Hepatocyte (in vitro differentiated cells): ENCODE data around the gene CUL7. TPM values are rescaled to one million over a fixed set of nuclear protein-coding genes. Genes with fewer than 3 reads are reported as not detected.

ENCODE experiments used
- DNase-seq: peaks from one replicate; pipeline ENCODE4 v3.0.0-alpha.2; 2016; ENCODE audit warnings: low spot score
- H2AFZ ChIP-seq: fragments of 200-600 bp; sonication (generic); 2 replicates; pipeline ENCODE4 v1.6.0; 2016; ENCODE audit warnings: antibody characterized with exemption, mild to moderate bottlenecking
- H3K27ac ChIP-seq: fragments of 200-600 bp; sonication (generic); 2 replicates; pipeline ENCODE4 v1.5.1; 2016; ENCODE audit warnings: mild to moderate bottlenecking
- H3K27me3 ChIP-seq: fragments of 200-600 bp; sonication (generic); 2 replicates; pipeline ENCODE4 v1.6.1; 2016
- H3K36me3 ChIP-seq: fragments of 200-600 bp; sonication (generic); replicated peaks from 2 replicates; pipeline ENCODE4 v1.5.1; 2016; ENCODE audit warnings: low read depth; ENCODE audit not compliant: insufficient read depth
- H3K4me1 ChIP-seq: fragments of 200-600 bp; sonication (generic); 2 replicates; pipeline ENCODE4 v1.5.1; 2016; ENCODE audit warnings: mild to moderate bottlenecking, moderate library complexity; ENCODE audit not compliant: insufficient read depth
- H3K4me2 ChIP-seq: fragments of 200-600 bp; sonication (generic); 2 replicates; pipeline ENCODE4 v1.6.0; 2016
- H3K4me3 ChIP-seq: fragments of 200-600 bp; sonication (generic); 2 replicates; pipeline ENCODE4 v1.5.1; 2016; ENCODE audit warnings: mild to moderate bottlenecking
- H3K79me2 ChIP-seq: fragments of 200-600 bp; sonication (generic); 2 replicates; pipeline ENCODE4 v1.6.0; 2017; ENCODE audit warnings: mild to moderate bottlenecking
- H3K9me2 ChIP-seq: fragments of 200-600 bp; sonication (generic); replicated peaks from 2 replicates; pipeline ENCODE4 v1.6.0; 2017; ENCODE audit warnings: mild to moderate bottlenecking; ENCODE audit not compliant: insufficient read depth
- H3K9me3 ChIP-seq: fragments of 200-600 bp; sonication (generic); 2 replicates; pipeline ENCODE4 v1.5.1; 2016; ENCODE audit warnings: low read depth, mild to moderate bottlenecking
- H4K20me1 ChIP-seq: fragments of 200-600 bp; sonication (generic); 2 replicates; pipeline ENCODE4 v1.6.0; 2016; ENCODE audit warnings: mild to moderate bottlenecking; ENCODE audit not compliant: insufficient read depth, poor library complexity, severe bottlenecking
- CTCF ChIP-seq: fragments of 200-600 bp; sonication (generic); IDR thresholded peaks from 2 replicates; pipeline ENCODE4 v1.5.1; 2016; ENCODE audit warnings: antibody characterized with exemption, mild to moderate bottlenecking; ENCODE audit not compliant: poor library complexity
- EZH2 ChIP-seq: fragments of 200-600 bp; sonication (generic); IDR thresholded peaks from 2 replicates; pipeline ENCODE4 v1.6.1; 2016; ENCODE audit warnings: antibody characterized with exemption, mild to moderate bottlenecking, borderline replicate concordance
- EZH2phosphoT487 ChIP-seq: fragments of 200-600 bp; sonication (generic); IDR thresholded peaks from one replicate; pipeline ENCODE4 v1.6.1; 2018; ENCODE audit warnings: antibody characterized with exemption, mild to moderate bottlenecking, low read depth, moderate library complexity; ENCODE audit not compliant: unreplicated experiment, severe bottlenecking
- WGBS: methylation state at CpG from one replicate; pipeline ENCODE4 v1.1.6; 2016; ENCODE audit warnings: low lambda C conversion rate; ENCODE audit errors: missing lambda C conversion rate; 5-methylcytosine and 5-hydroxymethylcytosine counted together
- polyA plus RNA-seq: library from polyadenylated mRNA; unstranded; fragments of >200 nt; fragmentation: Nextera tagmentation; extraction: Ambion mirVana; gene quantifications from 2 replicates; pipeline ENCODE4 v1.2.1, GENCODE V29; 2016
- total RNA-seq: library from RNA; depleted of rRNA; stranded (reverse); fragments of >200 nt; gene quantifications from 2 replicates; pipeline ENCODE4 v1.2.3, GENCODE V29; 2014

Gene CUL7
- total and polyA plus RNA-seq, 2 experiments from 2014 or later, result 46.4 to 58.2 TPM

GRCh38 chr6:43035495-43036194 lies 18.0 kb downstream of the CUL7 start:
- TF ChIP-seq EZH2 (no peak), CTCF (no peak), EZH2phosphoT487 (no peak)
- H3K27ac ChIP-seq, result peak overlapping the region; percentile 53
- H4K20me1 ChIP-seq, result no peaks in the 10 kb centered on the region
- no peaks in the 10 kb centered on the region for H3K4me1 ChIP-seq
- WGBS, result 88% methylated on average over 4 of the region's 4 CpGs
- no peak overlapping the region for H2AFZ ChIP-seq
- no peaks in the 10 kb centered on the region for H3K9me2 ChIP-seq
- H3K79me2 ChIP-seq, result no peaks in the 10 kb centered on the region
- peak overlapping the region; percentile 37 for H3K4me2 ChIP-seq
- H3K36me3 ChIP-seq, result no peaks in the 10 kb centered on the region
- no peak overlapping the region for H3K4me3 ChIP-seq
- no peaks in the 10 kb centered on the region for H3K27me3 ChIP-seq
- no peaks in the 10 kb centered on the region for H3K9me3 ChIP-seq
- DNase-seq, result peak; percentile 38

GRCh38 chr6:43034190-43034525 lies 19.5 kb downstream of the CUL7 start:
- Histone ChIP-seq H3K27ac (peak overlapping the region; percentile 37), H3K9me3 (no peaks in the 10 kb centered on the region), H3K27me3 (no peaks in the 10 kb centered on the region), H3K4me3 (no peak overlapping the region), H3K79me2 (no peaks in the 10 kb centered on the region), H2AFZ (no peak overlapping the region), H3K4me1 (no peaks in the 10 kb centered on the region), H3K4me2 (no peak overlapping the region), H4K20me1 (no peaks in the 10 kb centered on the region), H3K9me2 (no peaks in the 10 kb centered on the region), H3K36me3 (no peaks in the 10 kb centered on the region)
- TF ChIP-seq CTCF (no peak), EZH2phosphoT487 (no peak), EZH2 (no peak)
- WGBS, result 80% methylated on average over 2 of the region's 2 CpGs
- DNase-seq, result no peak

GRCh38 chr6:43033496-43034189 lies 20.0 kb downstream of the CUL7 start:
- Histone ChIP-seq H3K36me3 (no peaks in the 10 kb centered on the region), H3K9me2 (no peaks in the 10 kb centered on the region)
- 98% methylated on average over 2 of the region's 2 CpGs for WGBS

More at GRCh38 chr6:43033496-43034189, 20.0 kb downstream of the CUL7 start:
- no peak for TF ChIP-seq CTCF
- TF ChIP-seq EZH2phosphoT487, result no peak
- TF ChIP-seq EZH2, result no peak
- H4K20me1 ChIP-seq, result no peaks in the 10 kb centered on the region
- H3K4me2 ChIP-seq, result no peak overlapping the region
- no peak for DNase-seq
- no peaks in the 10 kb centered on the region for H3K4me1 ChIP-seq
- peak overlapping the region; percentile 37 for H3K27ac ChIP-seq
- no peaks in the 10 kb centered on the region for H3K9me3 ChIP-seq
- H2AFZ ChIP-seq, result no peak overlapping the region
- H3K27me3 ChIP-seq, result no peaks in the 10 kb centered on the region
- H3K4me3 ChIP-seq, result no peak overlapping the region
- no peaks in the 10 kb centered on the region for H3K79me2 ChIP-seq
